Measurements from ENCODE around the gene STARD13.

Gene STARD13

GRCh38 chr13:33262062-33262487, 23.5 kb downstream of the STARD13 start:
- no peak overlapping the region for H3K27ac ChIP-seq (replicated peaks)
- H3K27me3 ChIP-seq (ENCODE audit: insufficient read depth, poor library complexity, severe bottlenecking), result no peaks in the 10 kb centered on the region
- TF ChIP-seq, protein P1, sequence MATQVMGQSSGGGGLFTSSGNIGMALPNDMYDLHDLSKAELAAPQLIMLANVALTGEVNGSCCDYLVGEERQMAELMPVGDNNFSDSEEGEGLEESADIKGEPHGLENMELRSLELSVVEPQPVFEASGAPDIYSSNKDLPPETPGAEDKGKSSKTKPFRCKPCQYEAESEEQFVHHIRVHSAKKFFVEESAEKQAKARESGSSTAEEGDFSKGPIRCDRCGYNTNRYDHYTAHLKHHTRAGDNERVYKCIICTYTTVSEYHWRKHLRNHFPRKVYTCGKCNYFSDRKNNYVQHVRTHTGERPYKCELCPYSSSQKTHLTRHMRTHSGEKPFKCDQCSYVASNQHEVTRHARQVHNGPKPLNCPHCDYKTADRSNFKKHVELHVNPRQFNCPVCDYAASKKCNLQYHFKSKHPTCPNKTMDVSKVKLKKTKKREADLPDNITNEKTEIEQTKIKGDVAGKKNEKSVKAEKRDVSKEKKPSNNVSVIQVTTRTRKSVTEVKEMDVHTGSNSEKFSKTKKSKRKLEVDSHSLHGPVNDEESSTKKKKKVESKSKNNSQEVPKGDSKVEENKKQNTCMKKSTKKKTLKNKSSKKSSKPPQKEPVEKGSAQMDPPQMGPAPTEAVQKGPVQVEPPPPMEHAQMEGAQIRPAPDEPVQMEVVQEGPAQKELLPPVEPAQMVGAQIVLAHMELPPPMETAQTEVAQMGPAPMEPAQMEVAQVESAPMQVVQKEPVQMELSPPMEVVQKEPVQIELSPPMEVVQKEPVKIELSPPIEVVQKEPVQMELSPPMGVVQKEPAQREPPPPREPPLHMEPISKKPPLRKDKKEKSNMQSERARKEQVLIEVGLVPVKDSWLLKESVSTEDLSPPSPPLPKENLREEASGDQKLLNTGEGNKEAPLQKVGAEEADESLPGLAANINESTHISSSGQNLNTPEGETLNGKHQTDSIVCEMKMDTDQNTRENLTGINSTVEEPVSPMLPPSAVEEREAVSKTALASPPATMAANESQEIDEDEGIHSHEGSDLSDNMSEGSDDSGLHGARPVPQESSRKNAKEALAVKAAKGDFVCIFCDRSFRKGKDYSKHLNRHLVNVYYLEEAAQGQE (IDR thresholded peaks at IDR 0.05; ENCODE audit: insufficient replicate concordance, low read depth), result no peak
- TF ChIP-seq SPI1 (IDR thresholded peaks at IDR 0.05; ENCODE audit: borderline replicate concordance, low read depth), result no peak
- TF ChIP-seq GABPA (IDR thresholded peaks at IDR 0.05; ENCODE audit: low read depth), result no peak
- TF ChIP-seq CTCF (IDR thresholded peaks at IDR 0.05; ENCODE audit: insufficient read depth, low read length), result no peak
- no peak for TF ChIP-seq POLR2AphosphoS5 (IDR thresholded peaks at IDR 0.05; ENCODE audit: low read depth)
- no peak overlapping the region for H3K4me3 ChIP-seq (replicated peaks; ENCODE audit: insufficient read depth, low read length)
- DNase-seq (ENCODE audit: low read depth in 1 of 2, low spot score in 1 of 2), result no peak

DNA sequence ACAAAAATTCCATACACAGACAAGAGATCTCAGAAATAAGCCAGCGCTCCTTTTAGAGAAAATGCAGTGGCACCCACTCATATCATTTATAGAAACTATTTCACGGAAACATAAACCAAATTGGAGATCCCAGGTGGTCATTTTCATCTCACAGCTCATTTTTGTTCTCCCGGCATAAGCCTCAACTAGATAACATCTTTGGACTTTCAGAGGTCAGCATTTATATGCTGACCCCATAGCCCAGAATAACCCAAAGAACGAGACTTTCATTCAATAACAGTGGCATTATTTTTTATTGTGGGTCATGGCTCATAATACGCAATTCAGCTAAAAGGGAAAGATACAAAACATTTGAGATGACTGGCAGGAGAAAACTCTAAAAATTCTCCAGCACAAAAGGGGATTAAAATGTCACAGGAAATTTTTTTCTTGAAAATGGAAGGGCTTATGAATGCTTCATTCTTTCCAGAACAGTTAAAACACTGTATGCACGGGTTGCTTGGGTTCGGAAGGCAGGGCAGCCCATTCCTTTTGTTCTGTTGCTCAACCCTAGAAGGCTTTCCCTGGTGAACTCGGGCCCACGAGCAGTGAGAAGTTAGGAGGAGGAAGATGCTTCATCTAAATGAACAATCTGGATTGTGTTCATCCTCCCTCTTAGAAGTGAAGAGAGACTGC, 24.0 kb downstream of the STARD13 start:
- no peaks in the 10 kb centered on the region for H3K27me3 ChIP-seq (ENCODE audit: insufficient read depth, poor library complexity, severe bottlenecking)
- H3K27ac ChIP-seq (replicated peaks), result no peak overlapping the region
- DNase-seq (ENCODE audit: low read depth in 1 of 2, low spot score in 1 of 2), result no peak
- no peak overlapping the region for H3K4me3 ChIP-seq (replicated peaks; ENCODE audit: insufficient read depth, low read length)
- TF ChIP-seq, protein P1 (IDR thresholded peaks at IDR 0.05; ENCODE audit: insufficient replicate concordance, low read depth), result no peak
- TF ChIP-seq GABPA (IDR thresholded peaks at IDR 0.05; ENCODE audit: low read depth) (no peak), CTCF (IDR thresholded peaks at IDR 0.05; ENCODE audit: insufficient read depth, low read length) (no peak), SPI1 (IDR thresholded peaks at IDR 0.05; ENCODE audit: borderline replicate concordance, low read depth) (no peak), POLR2AphosphoS5 (IDR thresholded peaks at IDR 0.05; ENCODE audit: low read depth) (no peak)

DNA sequence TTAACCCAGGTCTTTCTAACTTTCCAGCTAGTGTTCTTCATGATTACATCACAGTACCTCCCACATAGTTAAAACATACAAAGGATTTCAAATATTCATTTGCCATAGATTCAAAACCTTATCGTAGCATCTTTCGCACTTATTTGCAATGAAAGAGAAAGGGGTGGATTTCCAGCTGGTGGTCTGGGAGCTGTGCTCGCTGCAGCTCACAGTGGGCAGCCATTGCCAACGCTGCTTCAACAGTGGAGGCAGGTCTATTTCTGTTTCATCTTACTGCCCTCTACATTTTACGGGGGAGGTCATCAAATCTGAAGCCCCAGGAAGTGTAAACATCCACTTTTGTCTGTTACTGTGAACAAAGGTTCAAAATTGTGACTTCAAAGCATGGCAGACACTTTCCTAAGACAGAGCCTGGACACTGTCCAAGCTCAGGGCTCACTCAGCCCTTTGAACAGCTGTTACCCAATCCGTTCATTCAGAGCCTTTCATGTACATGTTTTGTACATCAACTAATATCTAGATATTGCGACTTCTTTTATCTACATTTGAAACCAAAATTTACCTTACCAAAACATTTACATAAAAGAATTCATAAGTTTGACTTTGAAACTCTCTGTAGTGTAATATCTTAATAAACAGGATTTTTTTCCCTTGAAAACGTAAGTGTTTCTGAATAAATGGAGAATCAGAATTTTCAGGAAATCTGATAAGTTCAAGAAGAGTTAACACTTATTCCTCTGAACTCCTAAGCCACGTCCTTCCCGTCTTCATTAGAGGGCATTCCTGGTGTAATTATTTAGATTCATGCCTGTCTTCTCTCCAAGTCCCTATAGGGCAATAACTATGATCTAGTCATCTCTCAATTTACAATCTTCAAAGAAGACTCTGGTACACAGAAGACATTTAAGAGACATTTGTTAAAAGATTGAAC, 25.1 kb downstream of the STARD13 start:
- DNase-seq (ENCODE audit: low read depth in 1 of 2, low spot score in 1 of 2), result no peak

More for the DNA sequence above, 25.1 kb downstream of the STARD13 start:
- Histone ChIP-seq H3K4me3 (replicated peaks; ENCODE audit: insufficient read depth, low read length) (no peak overlapping the region), H3K27ac (replicated peaks) (no peak overlapping the region), H3K27me3 (ENCODE audit: insufficient read depth, poor library complexity, severe bottlenecking) (no peaks in the 10 kb centered on the region)
- TF ChIP-seq, protein P1 (IDR thresholded peaks at IDR 0.05; ENCODE audit: insufficient replicate concordance, low read depth), result no peak
- TF ChIP-seq GABPA (IDR thresholded peaks at IDR 0.05; ENCODE audit: low read depth) (no peak), SPI1 (IDR thresholded peaks at IDR 0.05; ENCODE audit: borderline replicate concordance, low read depth) (no peak), CTCF (IDR thresholded peaks at IDR 0.05; ENCODE audit: insufficient read depth, low read length) (no peak), POLR2AphosphoS5 (IDR thresholded peaks at IDR 0.05; ENCODE audit: low read depth) (no peak)
